ENCODE measurements around the gene TAS2R19.
A peak's percentile ranks its signal among the peaks of the same experiment; 100 is the strongest.
"Not testable (repeated sequence)": the region's sequence is repeated elsewhere in the genome, so short reads cannot be mapped to it uniquely, and the experiment has no call there.

TAS2R19 gene

GRCh38 chr12:11022520-11022919 is at the start of gene TAS2R19:
Gene TAS2R19 (minus strand): TSS chr12:11022620. CDS start chr12:11022571, 49 bp downstream.
- DNase-seq (ENCODE audit: low read depth) = no peak

GRCh38 chr12:11071414-11071813 is 49.0 kb upstream of the TAS2R19 start:
- no peak for DNase-seq (ENCODE audit: low read depth)

GRCh38 chr12:11070999-11071398 is 48.6 kb upstream of the TAS2R19 start:
- DNase-seq (ENCODE audit: low read depth) = no peak

- DNase-seq (ENCODE audit: low read depth) = no peak
Observed at GRCh38 chr12:11069854-11070365, 47.5 kb upstream of the TAS2R19 start.

- DNase-seq (ENCODE audit: low read depth) = peak; percentile 31
Observed at GRCh38 chr12:11067514-11067913, 45.1 kb upstream of the TAS2R19 start.

- DNase-seq (ENCODE audit: low read depth) = not testable (repeated sequence)
Observed at GRCh38 chr12:11062194-11062593, 39.8 kb upstream of the TAS2R19 start, which contains the start of gene TAS2R46. Gene TAS2R46 (minus strand): TSS chr12:11062294. CDS start chr12:11062294, 0 bp downstream.

- peak; percentile 4 for DNase-seq (ENCODE audit: low read depth)
Observed at GRCh38 chr12:11059784-11060183, 37.4 kb upstream of the TAS2R19 start.

GRCh38 chr12:11059041-11059440 is 36.6 kb upstream of the TAS2R19 start:
- DNase-seq (ENCODE audit: low read depth) = no peak

GRCh38 chr12:11055306-11055705 is 32.9 kb upstream of the TAS2R19 start:
- DNase-seq (ENCODE audit: low read depth) = no peak

GRCh38 chr12:11049806-11050531 is 27.5 kb upstream of the TAS2R19 start:
- DNase-seq (ENCODE audit: low read depth) = not testable (repeated sequence)

GRCh38 chr12:11041366-11041765 is 18.9 kb upstream of the TAS2R19 start:
- DNase-seq (ENCODE audit: low read depth) = not testable (repeated sequence)

- peak; percentile 41 for DNase-seq (ENCODE audit: low read depth)
Observed at GRCh38 chr12:11040162-11040561, 17.7 kb upstream of the TAS2R19 start.

- no peak for DNase-seq (ENCODE audit: low read depth)
Observed at GRCh38 chr12:11039171-11039570, 16.8 kb upstream of the TAS2R19 start.

GRCh38 chr12:11033959-11034358 is 11.5 kb upstream of the TAS2R19 start:
- not testable (repeated sequence) for DNase-seq (ENCODE audit: low read depth)

- DNase-seq (ENCODE audit: low read depth) = no peak
Observed at GRCh38 chr12:11031307-11031706, 8.9 kb upstream of the TAS2R19 start, which contains the start of gene TAS2R31. Gene TAS2R31 (minus strand): TSS chr12:11031407. CDS start chr12:11031335, 72 bp downstream.

GRCh38 chr12:11026118-11026517 is 3.7 kb upstream of the TAS2R19 start:
- DNase-seq (ENCODE audit: low read depth) = no peak

- no peak for DNase-seq (ENCODE audit: low read depth)
Observed at GRCh38 chr12:11023387-11023786, 967 bp upstream of the TAS2R19 start.

GRCh38 chr12:11016937-11017336 is 5.5 kb downstream of the TAS2R19 start:
- DNase-seq (ENCODE audit: low read depth) = no peak

- DNase-seq (ENCODE audit: low read depth) = no peak
Observed at GRCh38 chr12:11015775-11016430, 6.5 kb downstream of the TAS2R19 start.

GRCh38 chr12:11014234-11014633 is 8.2 kb downstream of the TAS2R19 start:
- peak; percentile 46 for DNase-seq (ENCODE audit: low read depth)

- DNase-seq (ENCODE audit: low read depth) = no peak
Observed at GRCh38 chr12:11007608-11008007, 14.8 kb downstream of the TAS2R19 start.

GRCh38 chr12:10998204-10998603 is 24.2 kb downstream of the TAS2R19 start, which contains the start of gene TAS2R20:
Gene TAS2R20 (minus strand): TSS chr12:10998304. CDS start chr12:10997875, 429 bp downstream.
- no peak for DNase-seq (ENCODE audit: low read depth)

- DNase-seq (ENCODE audit: low read depth) = no peak
Observed at GRCh38 chr12:10994307-10994706, 28.1 kb downstream of the TAS2R19 start.

Data from EH (cell line).